C4-2B (cell line): ENCODE results near the gene KHDRBS1.
A peak's percentile ranks its signal among the peaks of the same experiment; 100 is the strongest.
"Not testable (repeated sequence)": the region's sequence is repeated elsewhere in the genome, so short reads cannot be mapped to it uniquely, and the experiment has no call there.

Source experiments
- H3K27ac ChIP-seq: fragments of 450-650 bp; 2 replicates; pipeline ENCODE4 v1.5.1; 2017
- ZFX ChIP-seq: fragments of 450-650 bp; IDR thresholded peaks from 2 replicates; pipeline ENCODE4 v1.6.1; 2017
- TF ChIP-seq, protein P1 (sequence below): fragments of 450-650 bp; conservative IDR thresholded peaks from 2 replicates; pipeline ENCODE4 v1.5.1; 2017; ENCODE audit warnings: mild to moderate bottlenecking

Gene KHDRBS1

DNA sequence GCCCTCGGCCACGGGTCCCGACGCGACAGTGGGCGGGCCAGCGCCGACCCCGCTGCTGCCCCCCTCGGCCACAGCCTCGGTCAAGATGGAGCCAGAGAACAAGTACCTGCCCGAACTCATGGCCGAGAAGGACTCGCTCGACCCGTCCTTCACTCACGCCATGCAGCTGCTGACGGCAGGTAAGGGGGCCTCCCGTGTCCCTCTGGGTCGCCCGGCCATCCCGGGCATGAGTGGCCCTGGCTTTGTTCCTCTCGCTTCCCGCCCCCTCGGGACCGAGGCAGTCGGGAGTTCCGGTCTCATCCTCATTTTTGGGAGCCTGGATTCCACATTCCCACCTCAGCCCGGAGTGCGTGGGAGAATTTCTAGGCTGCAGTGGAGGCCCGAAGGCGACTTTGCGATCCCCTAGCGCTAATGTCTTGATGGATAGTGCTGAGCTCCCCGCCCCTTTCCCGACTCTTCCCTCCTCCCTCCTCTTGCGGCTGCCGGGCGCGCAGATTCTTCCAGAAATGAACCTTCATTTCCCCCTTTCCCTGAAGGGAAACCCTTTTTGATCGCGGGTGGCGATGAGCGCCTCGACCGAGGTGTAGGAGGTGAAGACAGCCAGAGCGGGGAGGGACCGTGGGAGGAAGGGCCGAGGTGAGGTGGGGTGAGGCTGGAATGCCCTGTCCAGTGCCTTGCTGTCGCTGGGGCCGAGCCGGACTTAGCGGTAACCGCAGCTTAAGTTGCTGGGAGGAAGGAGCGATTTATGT lies 705 bp downstream of the KHDRBS1 start:
- peak overlapping the region; percentile 98 for H3K27ac ChIP-seq
- TF ChIP-seq, protein P1, sequence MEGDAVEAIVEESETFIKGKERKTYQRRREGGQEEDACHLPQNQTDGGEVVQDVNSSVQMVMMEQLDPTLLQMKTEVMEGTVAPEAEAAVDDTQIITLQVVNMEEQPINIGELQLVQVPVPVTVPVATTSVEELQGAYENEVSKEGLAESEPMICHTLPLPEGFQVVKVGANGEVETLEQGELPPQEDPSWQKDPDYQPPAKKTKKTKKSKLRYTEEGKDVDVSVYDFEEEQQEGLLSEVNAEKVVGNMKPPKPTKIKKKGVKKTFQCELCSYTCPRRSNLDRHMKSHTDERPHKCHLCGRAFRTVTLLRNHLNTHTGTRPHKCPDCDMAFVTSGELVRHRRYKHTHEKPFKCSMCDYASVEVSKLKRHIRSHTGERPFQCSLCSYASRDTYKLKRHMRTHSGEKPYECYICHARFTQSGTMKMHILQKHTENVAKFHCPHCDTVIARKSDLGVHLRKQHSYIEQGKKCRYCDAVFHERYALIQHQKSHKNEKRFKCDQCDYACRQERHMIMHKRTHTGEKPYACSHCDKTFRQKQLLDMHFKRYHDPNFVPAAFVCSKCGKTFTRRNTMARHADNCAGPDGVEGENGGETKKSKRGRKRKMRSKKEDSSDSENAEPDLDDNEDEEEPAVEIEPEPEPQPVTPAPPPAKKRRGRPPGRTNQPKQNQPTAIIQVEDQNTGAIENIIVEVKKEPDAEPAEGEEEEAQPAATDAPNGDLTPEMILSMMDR, result no peak
- peak; percentile 51; the same call in 1 of the 2 replicates for TF ChIP-seq ZFX

DNA sequence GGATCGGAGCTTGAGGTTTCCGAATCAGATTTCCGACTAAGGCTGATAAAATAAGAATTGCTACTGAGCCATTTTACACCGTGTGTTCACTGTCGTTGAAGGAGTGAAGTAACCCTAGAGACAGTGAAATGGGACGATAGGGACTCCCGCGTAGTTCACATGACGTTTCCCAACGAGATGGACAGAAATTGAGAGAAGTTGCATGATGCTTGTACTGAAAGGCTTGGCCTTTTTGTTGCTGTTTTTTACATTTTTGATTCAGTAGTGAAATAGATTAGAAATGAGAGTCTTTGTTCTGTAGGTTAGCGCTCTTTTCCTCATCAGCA lies 1.2 kb downstream of the KHDRBS1 start:
- no peak for TF ChIP-seq ZFX
- TF ChIP-seq, protein P1, result no peak
- H3K27ac ChIP-seq, result peak overlapping the region; percentile 98

DNA sequence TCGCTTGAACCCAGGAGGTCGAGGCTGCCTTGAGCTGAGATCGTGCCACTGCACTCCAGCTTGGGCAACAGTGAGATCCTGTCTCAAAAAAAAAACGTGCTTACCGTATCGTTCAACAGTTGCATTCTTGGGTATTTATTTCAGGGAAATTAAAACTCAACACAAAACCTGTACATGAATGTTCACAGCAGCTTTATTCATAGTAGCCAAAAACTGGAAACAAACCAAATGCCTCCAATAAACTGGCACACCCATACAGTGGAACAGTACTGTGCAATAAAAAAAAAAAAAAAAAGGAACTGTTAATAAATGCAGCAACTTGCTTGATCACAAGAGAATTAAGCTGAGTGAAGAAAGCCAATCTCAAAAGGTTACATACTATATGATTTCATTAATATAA lies 6.7 kb downstream of the KHDRBS1 start:
- TF ChIP-seq, protein P1, result no peak
- no peak for TF ChIP-seq ZFX
- H3K27ac ChIP-seq, result peak overlapping the region; percentile 13

DNA sequence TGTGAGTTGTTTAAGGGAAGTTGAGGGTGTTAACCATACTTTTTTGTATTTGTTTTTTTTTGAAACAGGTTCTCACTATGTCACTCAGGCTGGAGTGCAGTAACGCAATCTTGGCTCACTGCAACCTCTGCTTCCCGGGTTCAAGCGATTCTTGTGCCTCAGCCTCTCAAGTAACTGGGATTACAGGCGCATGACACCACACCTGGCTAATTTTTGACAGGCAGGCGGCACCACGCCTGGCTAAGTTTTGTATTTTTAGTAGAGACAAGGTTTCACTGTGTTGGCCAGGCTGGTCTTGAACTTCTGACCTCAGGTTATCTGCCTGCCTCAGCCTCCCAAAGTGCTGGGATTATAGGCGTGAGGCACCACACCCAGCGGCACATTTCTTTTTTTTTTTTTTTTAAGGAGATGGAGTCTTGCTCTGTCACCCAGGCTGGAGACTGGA lies 7.9 kb downstream of the KHDRBS1 start:
- H3K27ac ChIP-seq, result not testable (repeated sequence)

DNA sequence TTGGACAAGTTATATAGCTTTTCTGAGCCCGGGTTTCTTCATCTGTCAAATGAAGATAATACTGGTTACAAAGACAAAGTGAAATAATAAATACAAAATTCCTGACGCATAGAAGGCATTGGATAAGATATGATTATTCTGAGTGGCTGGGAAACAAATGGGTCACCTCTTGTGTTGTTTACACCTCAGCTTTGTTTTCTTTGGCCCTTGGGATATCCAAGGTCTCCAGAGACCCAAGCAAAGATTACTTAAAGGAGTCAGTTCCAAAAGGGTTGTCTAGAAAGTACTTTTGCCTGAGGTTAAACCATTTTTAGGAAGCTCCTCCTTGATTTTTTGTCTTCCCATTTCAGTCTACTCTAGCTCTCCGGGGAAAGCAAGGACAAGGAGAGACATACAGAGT lies 9.7 kb downstream of the KHDRBS1 start:
- no peak overlapping the region for H3K27ac ChIP-seq
- TF ChIP-seq ZFX, result no peak
- TF ChIP-seq, protein P1, result no peak

DNA sequence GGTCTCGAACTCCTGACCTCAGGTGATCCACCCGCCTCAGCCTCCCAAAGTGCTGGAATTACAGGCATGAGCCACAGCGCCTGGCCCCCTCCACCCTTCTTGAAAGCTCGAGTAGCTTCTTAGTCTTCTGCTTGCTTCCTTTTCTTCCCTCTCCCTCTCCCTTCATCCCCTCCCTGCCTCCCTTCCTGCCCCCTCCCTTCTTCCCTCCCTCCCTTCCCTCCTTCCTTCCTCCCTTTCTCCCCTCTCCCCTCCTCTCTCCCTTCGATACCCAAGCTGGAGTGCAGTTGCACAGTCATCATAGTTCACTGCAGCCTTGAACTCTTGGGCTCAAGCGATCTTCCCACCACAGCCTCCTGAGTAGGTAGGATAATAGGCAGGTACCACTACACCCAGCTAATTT lies 11.8 kb downstream of the KHDRBS1 start:
- no peak overlapping the region for H3K27ac ChIP-seq
- TF ChIP-seq, protein P1, result no peak
- no peak for TF ChIP-seq ZFX

DNA sequence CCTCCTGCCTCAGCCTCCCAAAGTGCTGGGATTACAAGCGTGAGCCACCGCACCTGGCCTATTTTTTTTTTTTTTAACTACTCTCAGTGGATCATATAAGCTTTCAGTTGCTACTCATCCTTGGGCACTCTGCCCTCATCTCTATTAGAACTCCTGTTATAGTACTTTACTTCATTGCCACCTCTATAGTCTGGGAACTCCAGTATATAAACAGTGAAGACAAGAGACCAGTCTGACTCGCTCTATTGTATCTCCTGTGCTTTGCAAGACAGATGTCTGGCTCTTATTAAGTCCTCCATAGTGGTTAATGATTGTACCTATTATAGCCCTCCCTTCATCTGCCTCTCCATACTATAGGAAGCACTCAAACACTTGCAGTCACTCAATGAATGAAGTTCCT lies 15.1 kb downstream of the KHDRBS1 start:
- TF ChIP-seq, protein P1, result no peak
- TF ChIP-seq ZFX, result no peak
- no peak overlapping the region for H3K27ac ChIP-seq
